ENCODE measurements around the gene HSD11B1L.

Gene HSD11B1L

GRCh38 chr19:5694167-5694955 is 13.5 kb downstream of the HSD11B1L start:
- TF ChIP-seq TAF1 (IDR thresholded peaks at IDR 0.05; ENCODE audit: borderline replicate concordance, insufficient read depth, low read length) (no peak), POLR2AphosphoS5 (IDR thresholded peaks at IDR 0.05; ENCODE audit: low read depth, low read length) (0 out of 2 replicates have a peak, but pooled peaks have one; percentile 19)
- TF ChIP-seq, protein P1, sequence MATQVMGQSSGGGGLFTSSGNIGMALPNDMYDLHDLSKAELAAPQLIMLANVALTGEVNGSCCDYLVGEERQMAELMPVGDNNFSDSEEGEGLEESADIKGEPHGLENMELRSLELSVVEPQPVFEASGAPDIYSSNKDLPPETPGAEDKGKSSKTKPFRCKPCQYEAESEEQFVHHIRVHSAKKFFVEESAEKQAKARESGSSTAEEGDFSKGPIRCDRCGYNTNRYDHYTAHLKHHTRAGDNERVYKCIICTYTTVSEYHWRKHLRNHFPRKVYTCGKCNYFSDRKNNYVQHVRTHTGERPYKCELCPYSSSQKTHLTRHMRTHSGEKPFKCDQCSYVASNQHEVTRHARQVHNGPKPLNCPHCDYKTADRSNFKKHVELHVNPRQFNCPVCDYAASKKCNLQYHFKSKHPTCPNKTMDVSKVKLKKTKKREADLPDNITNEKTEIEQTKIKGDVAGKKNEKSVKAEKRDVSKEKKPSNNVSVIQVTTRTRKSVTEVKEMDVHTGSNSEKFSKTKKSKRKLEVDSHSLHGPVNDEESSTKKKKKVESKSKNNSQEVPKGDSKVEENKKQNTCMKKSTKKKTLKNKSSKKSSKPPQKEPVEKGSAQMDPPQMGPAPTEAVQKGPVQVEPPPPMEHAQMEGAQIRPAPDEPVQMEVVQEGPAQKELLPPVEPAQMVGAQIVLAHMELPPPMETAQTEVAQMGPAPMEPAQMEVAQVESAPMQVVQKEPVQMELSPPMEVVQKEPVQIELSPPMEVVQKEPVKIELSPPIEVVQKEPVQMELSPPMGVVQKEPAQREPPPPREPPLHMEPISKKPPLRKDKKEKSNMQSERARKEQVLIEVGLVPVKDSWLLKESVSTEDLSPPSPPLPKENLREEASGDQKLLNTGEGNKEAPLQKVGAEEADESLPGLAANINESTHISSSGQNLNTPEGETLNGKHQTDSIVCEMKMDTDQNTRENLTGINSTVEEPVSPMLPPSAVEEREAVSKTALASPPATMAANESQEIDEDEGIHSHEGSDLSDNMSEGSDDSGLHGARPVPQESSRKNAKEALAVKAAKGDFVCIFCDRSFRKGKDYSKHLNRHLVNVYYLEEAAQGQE (IDR thresholded peaks at IDR 0.05; ENCODE audit: insufficient read depth in 1 of 2, low read depth in 2 of 2, low read length in 2 of 2), result no peak

DNA sequence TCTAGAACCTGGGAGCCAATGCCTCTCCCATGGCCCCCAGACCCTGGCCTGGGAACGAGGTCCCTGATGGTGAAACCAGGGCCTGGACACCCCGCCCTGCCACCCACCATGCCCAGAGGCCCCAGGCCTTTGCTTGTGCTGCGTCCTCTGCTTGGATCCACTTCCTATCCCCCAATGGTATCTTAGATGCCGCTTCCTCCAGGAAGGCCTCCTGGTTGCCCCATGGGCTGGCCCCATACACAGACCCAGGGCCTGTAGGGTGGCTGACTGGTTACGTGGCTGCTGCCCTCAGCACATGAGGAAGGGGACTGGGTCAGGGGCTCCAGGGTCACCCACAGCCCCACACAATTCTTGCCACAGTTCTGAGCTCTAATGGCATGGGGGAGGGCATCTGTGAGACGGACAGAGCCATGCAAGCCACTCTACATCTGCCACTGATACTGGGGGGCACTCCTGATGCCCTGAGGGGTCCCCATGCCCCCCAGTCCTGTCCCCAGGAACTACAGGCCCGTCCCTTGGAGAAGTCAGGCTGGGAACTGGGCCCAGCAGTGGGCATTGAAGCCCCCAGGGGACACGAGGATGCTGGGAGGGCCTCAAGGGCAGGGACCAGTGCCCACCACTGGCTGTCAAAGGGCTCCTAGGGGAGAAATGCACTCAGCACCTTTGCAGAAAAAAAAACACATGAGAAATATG is 14.3 kb downstream of the HSD11B1L start:
- TF ChIP-seq TAF1 (IDR thresholded peaks at IDR 0.05; ENCODE audit: borderline replicate concordance, insufficient read depth, low read length), result no peak
- TF ChIP-seq FOXP2 (optimal IDR thresholded peaks at IDR 0.05; ENCODE audit: borderline replicate concordance, extremely low read depth, extremely low read length, insufficient read depth), result no peak
- no peak for TF ChIP-seq SIN3A (IDR thresholded peaks at IDR 0.05; ENCODE audit: borderline replicate concordance, insufficient read depth, low read length)
- no peak for TF ChIP-seq POLR2AphosphoS5 (IDR thresholded peaks at IDR 0.05; ENCODE audit: low read depth, low read length)
- TF ChIP-seq, protein P1 (IDR thresholded peaks at IDR 0.05; ENCODE audit: insufficient read depth in 1 of 2, low read depth in 2 of 2, low read length in 2 of 2), result no peak

DNA sequence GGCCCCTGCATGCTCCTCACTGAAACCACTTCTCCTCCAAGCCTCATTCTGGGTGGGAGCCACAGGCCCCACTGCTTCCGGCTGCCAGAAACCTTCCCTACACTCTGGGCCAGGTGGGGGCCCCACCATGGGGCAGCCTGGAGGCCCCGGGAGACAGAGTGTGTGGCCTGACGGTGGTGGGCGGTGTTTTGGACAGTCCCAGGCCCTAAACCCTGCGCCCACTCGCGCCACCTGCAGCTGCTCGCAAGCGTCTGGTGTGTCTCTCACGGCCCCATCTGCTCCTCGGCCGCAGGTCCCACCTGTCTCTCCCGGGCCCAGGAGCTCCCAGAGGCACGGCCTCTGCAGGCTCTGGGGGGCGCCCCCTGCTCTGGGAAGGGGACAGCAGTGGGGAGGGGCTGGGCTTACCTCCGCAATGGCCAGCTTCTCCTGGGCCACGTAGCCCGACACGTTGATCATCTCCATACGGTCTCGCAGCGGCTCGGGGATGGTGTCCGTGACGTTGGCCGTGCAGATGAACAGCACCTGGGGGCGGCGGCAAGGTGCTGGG is 14.9 kb downstream of the HSD11B1L start:
- TF ChIP-seq POLR2AphosphoS5 (IDR thresholded peaks at IDR 0.05; ENCODE audit: low read depth, low read length) (no peak), FOXP2 (optimal IDR thresholded peaks at IDR 0.05; ENCODE audit: borderline replicate concordance, extremely low read depth, extremely low read length, insufficient read depth) (no peak), TAF1 (IDR thresholded peaks at IDR 0.05; ENCODE audit: borderline replicate concordance, insufficient read depth, low read length) (no peak), SIN3A (IDR thresholded peaks at IDR 0.05; ENCODE audit: borderline replicate concordance, insufficient read depth, low read length) (no peak)
- TF ChIP-seq, protein P1 (IDR thresholded peaks at IDR 0.05; ENCODE audit: insufficient read depth in 1 of 2, low read depth in 2 of 2, low read length in 2 of 2), result no peak

DNA sequence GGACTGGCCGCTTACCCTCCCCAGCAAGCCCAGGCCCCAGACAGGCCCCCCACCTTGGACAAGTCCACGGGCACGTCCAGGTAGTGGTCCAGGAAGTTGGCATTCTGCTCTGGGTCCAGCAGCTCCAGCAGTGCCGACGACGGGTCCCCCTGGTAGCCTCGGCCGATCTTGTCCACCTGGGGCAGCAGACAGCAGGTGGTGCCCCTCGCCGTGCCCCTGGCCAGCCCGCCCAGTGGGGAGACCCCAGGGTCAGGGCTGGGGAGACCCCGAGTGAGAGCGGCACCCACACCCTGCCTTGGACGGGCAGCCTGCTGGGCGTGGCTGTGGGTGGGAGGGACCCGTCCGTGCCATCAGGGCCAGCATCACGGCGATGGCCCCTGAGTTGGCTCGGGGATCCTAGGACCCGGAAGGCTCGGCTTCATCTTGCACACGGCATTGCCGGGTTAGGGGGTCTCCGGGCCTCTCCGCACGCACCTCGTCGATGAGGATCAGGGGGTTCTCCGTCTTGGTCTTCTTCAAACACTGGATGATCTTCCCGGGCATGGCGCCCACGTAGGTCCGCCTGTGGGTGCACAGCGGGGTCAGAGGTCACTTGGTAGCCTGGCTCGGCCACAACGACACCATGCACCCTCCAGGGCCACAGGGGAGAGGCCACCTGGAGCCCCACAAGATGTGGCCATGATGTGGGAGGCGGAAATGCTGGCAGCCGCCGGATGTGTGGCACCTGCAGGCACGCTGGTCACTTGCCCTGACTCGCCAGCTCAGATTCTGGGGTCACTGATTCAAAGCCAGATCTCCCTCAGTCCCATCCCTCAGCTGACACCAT is 15.6 kb downstream of the HSD11B1L start:
- TF ChIP-seq TAF1 (IDR thresholded peaks at IDR 0.05; ENCODE audit: borderline replicate concordance, insufficient read depth, low read length) (no peak), SIN3A (IDR thresholded peaks at IDR 0.05; ENCODE audit: borderline replicate concordance, insufficient read depth, low read length) (no peak), FOXP2 (optimal IDR thresholded peaks at IDR 0.05; ENCODE audit: borderline replicate concordance, extremely low read depth, extremely low read length, insufficient read depth) (no peak), POLR2AphosphoS5 (IDR thresholded peaks at IDR 0.05; ENCODE audit: low read depth, low read length) (no peak)
- TF ChIP-seq, protein P1 (IDR thresholded peaks at IDR 0.05; ENCODE audit: insufficient read depth in 1 of 2, low read depth in 2 of 2, low read length in 2 of 2), result no peak
